Upper lobe of left lung (tissue), 6 donors: ENCODE measurements around the gene HHAT. TPM values are rescaled to one million over a fixed set of nuclear protein-coding genes. Genes with fewer than 3 reads are reported as not detected.

Experiments used
- ATAC-seq, 2 donors: fragments of 200-7000 bp; cut with Tn5 transposase; one replicate each; pipeline ENCODE4 v1.9.1; 2022; ENCODE audit warnings: mild to moderate bottlenecking in 2 of 2, moderate library complexity in 2 of 2; ENCODE audit not compliant: low FRiP score in 2 of 2
- DNase-seq, 2 donors: peaks; one replicate each; pipeline ENCODE4 v3.0.0-alpha.2; 2019 to 2020
- H3K27ac ChIP-seq, 4 donors: fragments of 200-600 bp; sonication (generic); one replicate each; pipeline ENCODE4 v1.5.1; 2016 to 2019
- H3K27me3 ChIP-seq, 4 donors: fragments of 200-600 bp; sonication (generic); one replicate each; pipeline ENCODE4 v1.5.1; 2017 to 2019
- H3K36me3 ChIP-seq, 4 donors: fragments of 200-600 bp; sonication (generic); one replicate each; pipeline ENCODE4 v1.5.1; 2016 to 2019
- H3K4me1 ChIP-seq, 4 donors: fragments of 200-600 bp; sonication (generic); one replicate each; pipeline ENCODE4 v1.5.1; 2018 to 2019
- H3K4me3 ChIP-seq, 4 donors: fragments of 200-600 bp; sonication (generic); one replicate each; pipeline ENCODE4 v1.5.1; 2017 to 2019; ENCODE audit warnings: mild to moderate bottlenecking in 2 of 4, moderate library complexity in 1 of 4
- H3K9me3 ChIP-seq, 4 donors: fragments of 200-600 bp; sonication (generic); one replicate each; pipeline ENCODE4 v1.5.1; 2018 to 2019
- CTCF ChIP-seq, 6 experiments: fragments of 450-650 bp in 4 of 6; fragments of 200-600 bp in 2 of 6; sonication (generic) in 2 of 6; IDR thresholded peaks; one replicate each; pipeline ENCODE4 v1.5.1; 2016 to 2019; ENCODE audit warnings: antibody characterized with exemption in 6 of 6
- EP300 ChIP-seq, 4 donors: sonication (generic); formaldehyde crosslinking; IDR thresholded peaks; one replicate each; pipeline ENCODE4 v1.5.1; 2017; ENCODE audit warnings: antibody characterized with exemption in 4 of 4, control low read depth in 2 of 4
- POLR2A ChIP-seq, 4 donors: fragments of 450-650 bp; IDR thresholded peaks; one replicate each; pipeline ENCODE4 v1.5.1; 2016 to 2017; ENCODE audit warnings: antibody characterized with exemption in 4 of 4, mild to moderate bottlenecking in 2 of 4
- POLR2AphosphoS5 ChIP-seq, 2 donors: sonication (generic); formaldehyde crosslinking; IDR thresholded peaks; one replicate each; pipeline ENCODE4 v1.5.1; 2017; ENCODE audit warnings: antibody characterized with exemption in 2 of 2
- WGBS, 2 donors: methylation state at CpG; one replicate each; pipeline ENCODE4 v1.1.5; 2017 to 2018; 5-methylcytosine and 5-hydroxymethylcytosine counted together
- total RNA-seq, 6 donors: library from RNA; depleted of rRNA in 4 of 6; stranded (reverse); fragments of >200 nt in 4 of 6; gene quantifications; one replicate each; pipeline versions ENCODE4 v1.1.0 to v1.2.1, GENCODE V29; 2016 to 2021
- donor health status: DM: no; HTN: no; CAD: no; lungs with moderate emphysema.
- donor health status: DM: no; HTN: yes; CAD: no; lungs with severe emphysema.

HHAT gene
- total RNA-seq, 6 donors from 2014 or later, result 4.6 to 8.1 (median 5.7) TPM

- Histone ChIP-seq H3K27me3 (no peaks in the 10 kb centered on the region), H3K36me3 (no peaks in the 10 kb centered on the region), H3K4me3 (no peak overlapping the region), H3K9me3 (no peaks in the 10 kb centered on the region), H3K27ac (no peak overlapping the region), H3K4me1 (no peaks in the 10 kb centered on the region)
- no peak for DNase-seq
- 91 to 100% methylated on average over 1 of the region's 1 CpG for WGBS, 2 donors
- TF ChIP-seq CTCF (IDR thresholded peaks at IDR 0.05), result no peak
- no peak for TF ChIP-seq POLR2A (IDR thresholded peaks at IDR 0.05)
- no peak for TF ChIP-seq POLR2AphosphoS5 (IDR thresholded peaks at IDR 0.05)
- no peak for TF ChIP-seq EP300 (IDR thresholded peaks at IDR 0.05)
- no peak for ATAC-seq
These were observed 297.0 kb downstream of the HHAT start for GRCh38 chr1:210625715-210626114.

GRCh38 chr1:210626341-210626740 is 297.6 kb downstream of the HHAT start:
- Histone ChIP-seq H3K27ac (no peak overlapping the region), H3K9me3 (no peaks in the 10 kb centered on the region), H3K36me3 (no peaks in the 10 kb centered on the region), H3K4me3 (no peak overlapping the region), H3K4me1 (no peaks in the 10 kb centered on the region), H3K27me3 (no peaks in the 10 kb centered on the region)
- DNase-seq (no peak), ATAC-seq (no peak)
- no peak for TF ChIP-seq EP300 (IDR thresholded peaks at IDR 0.05)
- 93 to 95% methylated on average over 2 of the region's 2 CpGs for WGBS, 2 donors

GRCh38 chr1:210627755-210628154 is 299.1 kb downstream of the HHAT start:
- no peak for DNase-seq
- no peak overlapping the region for H3K27ac ChIP-seq
- no peaks in the 10 kb centered on the region for H3K9me3 ChIP-seq
- no peaks in the 10 kb centered on the region for H3K27me3 ChIP-seq
- H3K36me3 ChIP-seq, result no peaks in the 10 kb centered on the region
- TF ChIP-seq POLR2AphosphoS5 (IDR thresholded peaks at IDR 0.05) (no peak), POLR2A (IDR thresholded peaks at IDR 0.05) (no peak), CTCF (IDR thresholded peaks at IDR 0.05) (no peak), EP300 (IDR thresholded peaks at IDR 0.05) (no peak)
- ATAC-seq, result no peak
- H3K4me1 ChIP-seq, result no peaks in the 10 kb centered on the region
- H3K4me3 ChIP-seq, result no peak overlapping the region

GRCh38 chr1:210629276-210629675 is 300.6 kb downstream of the HHAT start:
- ATAC-seq (no peak), DNase-seq (no peak)
- no peaks in the 10 kb centered on the region for H3K27me3 ChIP-seq
- no peaks in the 10 kb centered on the region for H3K9me3 ChIP-seq
- no peak overlapping the region for H3K4me3 ChIP-seq
- no peak for TF ChIP-seq POLR2A (IDR thresholded peaks at IDR 0.05)
- no peak overlapping the region for H3K27ac ChIP-seq
- H3K4me1 ChIP-seq, result no peaks in the 10 kb centered on the region
- no peaks in the 10 kb centered on the region for H3K36me3 ChIP-seq
- WGBS, 2 donors, result 88 to 90% methylated on average over 2 of the region's 2 CpGs

- Histone ChIP-seq H3K4me1 (no peaks in the 10 kb centered on the region), H3K27ac (no peak overlapping the region), H3K36me3 (no peaks in the 10 kb centered on the region), H3K27me3 (no peaks in the 10 kb centered on the region), H3K9me3 (no peaks in the 10 kb centered on the region), H3K4me3 (no peak overlapping the region)
- TF ChIP-seq CTCF (IDR thresholded peaks at IDR 0.05), result no peak
- no peak for TF ChIP-seq EP300 (IDR thresholded peaks at IDR 0.05)
- no peak for TF ChIP-seq POLR2A (IDR thresholded peaks at IDR 0.05)
- no peak for TF ChIP-seq POLR2AphosphoS5 (IDR thresholded peaks at IDR 0.05)
- WGBS, 2 donors, result 82 to 91% methylated on average over 3 of the region's 3 CpGs
- ATAC-seq (no peak), DNase-seq (no peak)
These were observed 302.7 kb downstream of the HHAT start for GRCh38 chr1:210631399-210631798.

- Histone ChIP-seq H3K27ac (no peak overlapping the region), H3K27me3 (no peaks in the 10 kb centered on the region), H3K4me3 (no peak overlapping the region), H3K9me3 (no peaks in the 10 kb centered on the region), H3K36me3 (no peaks in the 10 kb centered on the region), H3K4me1 (no peaks in the 10 kb centered on the region)
- no peak for DNase-seq
- no peak for ATAC-seq
- 94 to 100% methylated on average over 3 of the region's 3 CpGs for WGBS, 2 donors
- TF ChIP-seq POLR2AphosphoS5 (IDR thresholded peaks at IDR 0.05) (no peak), POLR2A (IDR thresholded peaks at IDR 0.05) (no peak), CTCF (IDR thresholded peaks at IDR 0.05) (no peak), EP300 (IDR thresholded peaks at IDR 0.05) (no peak)
These were observed 304.4 kb downstream of the HHAT start for GRCh38 chr1:210633140-210633539.
